GM19328 (cell line): ENCODE measurements around the gene COL5A1.

Experiments
- ATAC-seq: cut with Tn5 transposase; IDR thresholded peaks from one replicate; pipeline ENCODE4 v1.9.1; 2021; ENCODE audit warnings: mild to moderate bottlenecking, moderate library complexity; ENCODE audit not compliant: unreplicated experiment

The COL5A1 gene

DNA sequence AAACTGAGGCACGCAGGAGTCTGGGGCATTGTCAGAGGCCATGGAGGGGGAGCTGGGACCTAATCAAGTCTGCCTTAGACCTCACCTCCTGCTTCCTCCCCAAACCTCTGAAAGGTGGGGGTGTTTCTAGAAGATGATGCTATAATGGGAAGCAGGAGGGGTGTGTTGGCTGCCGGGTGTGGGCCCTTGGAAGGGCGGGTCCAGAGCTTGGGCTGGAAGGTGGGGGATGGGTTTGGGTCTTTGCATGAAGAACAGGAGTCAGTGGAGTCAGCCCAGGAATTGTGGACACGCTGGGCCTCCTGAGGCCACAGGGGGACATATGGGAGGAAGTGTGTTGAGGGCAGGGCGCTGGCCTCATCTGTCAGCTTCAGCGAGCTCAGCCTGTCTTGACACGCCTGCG lies 138.0 kb downstream of the COL5A1 start:
- no peak for ATAC-seq

DNA sequence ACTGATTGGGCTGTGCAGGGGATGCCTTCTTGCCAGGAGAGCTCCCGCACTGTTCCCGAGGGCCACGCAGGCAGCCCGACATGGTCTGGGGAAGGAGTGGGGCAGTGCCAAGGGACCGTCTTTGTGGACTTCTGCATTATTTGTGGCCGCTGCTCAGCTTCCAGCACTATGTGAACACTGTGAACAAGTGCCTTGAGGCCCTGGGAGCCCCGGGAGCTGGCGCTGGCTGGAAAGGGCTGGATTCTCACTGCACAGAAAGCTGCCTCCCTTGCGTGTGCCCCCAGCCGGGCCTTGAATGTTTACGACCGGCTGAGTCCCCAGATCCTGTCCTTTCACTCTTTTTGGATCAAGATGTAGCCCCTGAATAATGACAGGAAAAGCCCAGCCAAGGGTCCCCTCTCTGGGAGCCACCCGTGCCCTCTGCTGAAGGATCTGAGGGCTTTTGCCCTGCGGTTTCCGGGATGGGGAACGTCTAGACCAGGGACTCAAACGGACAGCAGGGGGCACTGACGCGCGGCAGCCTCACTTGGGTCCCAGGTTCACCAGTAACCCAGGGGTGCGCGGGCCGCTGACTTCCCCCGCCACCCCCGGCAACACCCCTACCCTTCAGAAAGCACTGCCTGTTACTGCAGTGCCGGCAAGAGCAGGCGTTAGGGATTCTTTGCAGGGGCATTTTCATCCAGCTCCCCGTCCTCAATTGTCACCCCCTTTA lies 140.1 kb downstream of the COL5A1 start:
- ATAC-seq: no peak

DNA sequence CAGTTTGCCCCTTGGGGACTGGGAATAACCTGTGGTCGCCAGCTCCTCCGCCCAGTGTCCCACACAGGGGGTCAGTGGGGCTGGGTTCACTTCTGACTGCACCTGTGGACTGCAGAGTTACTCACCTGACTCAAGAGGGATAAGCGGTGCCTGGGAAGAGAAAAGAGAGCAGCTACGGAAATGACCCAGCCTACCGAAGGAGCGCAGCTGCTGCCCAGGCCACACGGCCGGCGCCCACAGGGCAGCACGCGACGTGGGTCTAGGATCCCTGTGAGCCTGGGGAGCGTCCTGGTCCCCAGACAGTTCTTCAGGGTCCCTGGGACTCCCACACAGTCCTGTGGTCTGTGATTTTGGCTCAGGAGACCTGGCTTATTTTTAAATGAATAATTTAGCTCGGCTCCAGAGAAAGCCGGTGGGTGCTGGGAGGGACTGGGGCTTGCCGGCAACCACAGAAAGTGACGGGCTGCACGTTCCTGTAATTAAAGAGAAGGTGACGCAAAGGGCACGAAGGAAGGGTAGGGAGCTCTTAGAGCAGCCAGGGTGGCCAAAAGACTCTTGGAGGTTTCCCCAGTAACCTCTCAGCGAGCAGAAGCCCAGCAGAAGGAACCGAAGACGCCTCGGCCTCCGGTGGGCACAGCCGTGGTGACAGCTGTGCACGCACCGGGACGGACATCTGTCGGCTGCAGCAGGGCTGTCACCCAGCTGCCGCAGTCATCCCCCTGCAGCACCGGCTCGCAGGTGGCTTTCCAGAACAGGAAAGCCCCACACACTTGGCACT lies 141.5 kb downstream of the COL5A1 start:
- ATAC-seq: no peak

DNA sequence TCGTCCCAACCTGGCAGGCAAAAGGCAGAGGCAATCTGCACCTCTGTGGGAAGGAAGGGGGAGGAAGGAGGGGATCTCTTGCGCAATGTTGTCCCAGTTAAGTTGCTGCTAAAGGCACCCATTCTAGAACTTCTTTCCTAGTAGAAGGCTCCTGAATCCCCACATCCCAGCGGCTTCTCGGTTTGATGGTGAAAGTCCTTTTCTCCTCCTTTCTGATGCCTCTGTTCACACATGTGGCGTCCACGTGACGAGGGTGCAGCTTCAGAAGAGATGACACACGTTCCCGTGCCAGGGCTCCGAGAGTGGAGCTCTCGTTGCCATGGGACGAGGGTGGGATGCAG lies 142.1 kb downstream of the COL5A1 start:
- no peak for ATAC-seq

DNA sequence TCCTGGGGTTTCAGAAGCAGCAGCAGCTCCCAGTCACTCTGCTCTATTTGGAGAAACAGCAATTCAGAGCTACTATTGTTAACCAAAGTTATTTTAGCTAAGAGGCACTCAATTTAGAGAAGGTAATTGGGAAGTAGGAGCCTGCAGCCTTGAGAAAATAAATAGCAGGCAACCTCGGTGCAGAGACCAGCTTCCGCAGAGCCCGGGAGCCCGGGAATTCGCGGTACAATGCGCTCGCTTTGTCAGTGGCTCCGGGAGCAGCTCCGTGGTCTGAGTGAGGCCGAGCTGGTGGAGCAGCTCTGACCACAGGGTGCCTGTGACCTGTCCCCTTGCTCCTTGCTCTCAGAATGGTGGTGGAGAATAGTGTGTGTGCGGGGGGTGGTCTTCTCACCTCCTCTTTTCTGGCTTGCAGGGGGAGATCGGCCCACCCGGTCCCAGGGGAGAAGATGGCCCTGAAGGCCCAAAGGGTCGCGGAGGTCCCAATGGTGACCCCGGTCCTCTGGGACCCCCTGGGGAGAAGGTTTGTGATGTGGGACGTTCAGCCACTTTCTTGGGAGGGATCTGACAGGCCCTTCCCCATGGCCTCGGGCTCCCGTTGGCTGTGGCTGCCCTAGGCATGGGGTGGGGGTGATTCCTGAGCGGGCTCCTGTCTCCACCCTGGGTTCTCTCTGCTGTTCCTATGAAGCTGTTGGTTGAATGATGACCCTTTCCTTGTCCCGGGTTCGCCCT lies 143.1 kb downstream of the COL5A1 start:
- ATAC-seq: no peak

DNA sequence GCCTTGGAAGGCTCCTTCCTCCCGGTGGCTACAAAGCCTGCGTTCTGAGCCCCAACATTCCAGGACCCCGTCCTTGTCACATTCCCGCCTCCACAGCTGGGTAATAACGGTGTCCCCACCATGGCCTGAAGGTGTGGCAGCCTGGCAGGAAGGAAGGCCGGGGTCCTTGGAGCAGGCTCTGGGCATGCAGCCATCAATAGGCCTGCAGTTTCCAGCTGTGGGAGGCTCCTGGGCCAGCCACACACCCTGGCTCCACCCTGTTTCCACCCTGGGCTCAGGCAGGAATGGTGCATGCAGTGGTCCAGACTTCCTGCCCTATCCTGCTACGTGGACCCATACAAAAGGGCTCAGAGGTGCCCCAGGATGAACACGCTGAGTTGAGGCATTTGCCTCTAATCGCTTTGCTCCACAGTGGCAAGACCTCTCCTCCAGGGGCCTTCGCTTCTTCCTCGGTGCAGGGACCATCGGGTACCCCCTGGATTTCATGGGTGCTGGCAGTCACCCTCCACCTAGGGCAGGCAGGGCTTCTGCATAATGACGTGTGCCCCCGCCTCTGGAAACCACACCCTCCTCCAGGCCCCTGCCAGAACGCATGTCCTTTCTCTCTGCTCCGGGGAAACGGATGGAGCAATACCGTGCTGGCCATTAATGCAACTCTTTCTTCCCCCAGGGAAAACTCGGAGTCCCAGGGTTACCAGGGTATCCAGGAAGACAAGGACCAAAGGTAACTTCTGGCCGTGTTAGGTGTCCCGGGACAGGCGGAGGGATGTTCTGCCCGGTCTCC lies 143.9 kb downstream of the COL5A1 start:
- ATAC-seq: no peak

DNA sequence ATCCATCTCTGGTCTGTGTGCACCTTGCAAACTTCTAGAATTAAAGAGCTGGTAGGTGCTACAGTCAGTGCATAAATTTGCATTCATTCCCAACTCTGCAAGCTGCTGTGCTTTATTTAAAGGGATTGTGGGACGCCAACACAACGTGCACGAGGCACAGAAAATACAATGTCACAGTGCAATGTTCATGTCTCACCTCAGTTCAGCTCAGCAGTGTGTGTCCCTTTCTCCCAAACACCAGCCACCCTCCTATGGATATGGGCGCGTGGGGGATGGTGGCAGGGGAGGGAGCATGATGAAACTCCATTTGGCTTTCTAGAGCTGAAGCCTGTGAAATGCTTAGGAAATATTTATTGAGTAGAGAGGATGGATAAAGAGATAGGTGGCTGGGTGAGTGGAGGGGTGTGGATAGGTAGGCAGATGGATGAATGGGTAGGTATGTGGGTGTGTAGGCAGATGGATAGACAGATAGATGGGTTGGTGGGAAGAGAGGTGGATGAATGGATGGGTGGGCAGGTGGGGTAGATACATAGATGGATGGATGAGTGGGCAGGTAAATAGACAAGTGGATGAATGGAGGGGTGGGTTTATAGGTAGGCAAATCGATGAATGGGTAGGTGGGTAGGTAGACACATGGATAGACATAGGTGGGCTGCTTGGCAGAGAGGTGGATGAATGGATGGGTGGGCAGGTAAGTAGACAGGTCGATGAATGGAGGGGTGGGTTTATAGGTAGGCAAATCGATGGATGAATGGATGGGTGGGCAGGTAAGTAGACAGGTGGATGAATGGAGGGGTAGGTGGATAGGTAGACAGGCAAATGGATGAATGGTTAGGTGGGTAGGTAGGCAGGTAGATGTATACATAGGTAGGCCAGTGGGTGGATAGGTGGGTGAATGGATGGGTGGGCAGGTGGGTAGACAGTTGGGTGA lies 146.3 kb downstream of the COL5A1 start:
- no peak for ATAC-seq

DNA sequence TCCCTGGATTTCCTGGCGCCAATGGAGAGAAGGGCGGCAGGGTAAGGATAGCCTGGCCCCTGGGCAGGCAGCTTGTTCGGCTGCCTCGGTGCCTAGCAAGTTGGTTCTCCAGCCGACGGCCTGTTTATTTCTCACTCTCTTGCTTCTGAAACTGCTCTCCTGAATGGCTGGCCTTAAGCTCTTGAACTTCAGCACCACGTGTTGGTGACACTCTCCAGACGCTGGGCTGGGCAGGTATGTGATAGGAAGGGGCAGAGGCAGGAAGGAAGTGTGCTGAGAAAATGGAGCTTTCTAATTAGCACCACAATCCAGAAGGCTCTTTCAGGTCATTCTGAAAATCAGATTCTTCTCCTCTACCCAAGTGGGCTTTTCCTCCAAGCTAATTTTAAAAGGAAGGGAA lies 147.6 kb downstream of the COL5A1 start:
- no peak for ATAC-seq

DNA sequence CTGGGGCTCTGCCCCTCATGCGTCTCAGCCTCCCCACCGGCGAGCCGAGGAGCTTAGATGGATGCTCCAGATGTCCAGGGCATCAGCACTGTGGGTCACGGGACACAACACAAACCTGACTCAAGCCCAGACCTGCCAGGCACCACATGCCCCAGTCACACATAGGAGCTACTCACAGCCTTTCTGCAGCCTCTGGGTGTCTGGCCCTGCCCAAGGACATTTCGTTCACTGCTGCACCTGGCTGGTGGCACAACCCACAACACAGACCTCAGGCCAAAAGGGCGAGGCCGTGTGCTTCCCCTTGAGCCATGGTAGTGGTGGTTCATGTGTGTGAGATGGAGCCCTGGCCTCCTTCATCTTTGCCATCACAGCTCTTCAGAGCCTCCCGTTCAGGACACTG lies 149.4 kb downstream of the COL5A1 start:
- ATAC-seq: no peak

DNA sequence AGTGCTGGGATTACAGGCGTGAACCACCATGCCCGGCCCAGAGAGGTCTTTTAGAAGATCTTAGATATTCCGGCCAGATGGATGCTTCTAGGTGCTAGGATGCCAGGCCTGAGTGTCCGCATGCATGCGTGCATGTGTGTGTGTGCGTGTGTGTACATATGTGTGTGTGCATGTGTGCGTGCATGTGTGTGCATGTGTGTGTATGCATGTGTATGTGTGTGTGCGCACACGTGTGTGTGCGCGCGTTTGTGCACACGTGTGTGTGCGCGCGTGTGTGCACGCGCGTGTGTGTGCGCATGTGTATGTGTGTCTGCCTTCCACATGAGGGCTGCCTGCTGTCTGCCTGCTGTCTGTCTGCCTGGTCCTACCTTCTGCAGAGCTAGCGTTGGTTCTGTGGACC lies 151.0 kb downstream of the COL5A1 start:
- no peak for ATAC-seq

DNA sequence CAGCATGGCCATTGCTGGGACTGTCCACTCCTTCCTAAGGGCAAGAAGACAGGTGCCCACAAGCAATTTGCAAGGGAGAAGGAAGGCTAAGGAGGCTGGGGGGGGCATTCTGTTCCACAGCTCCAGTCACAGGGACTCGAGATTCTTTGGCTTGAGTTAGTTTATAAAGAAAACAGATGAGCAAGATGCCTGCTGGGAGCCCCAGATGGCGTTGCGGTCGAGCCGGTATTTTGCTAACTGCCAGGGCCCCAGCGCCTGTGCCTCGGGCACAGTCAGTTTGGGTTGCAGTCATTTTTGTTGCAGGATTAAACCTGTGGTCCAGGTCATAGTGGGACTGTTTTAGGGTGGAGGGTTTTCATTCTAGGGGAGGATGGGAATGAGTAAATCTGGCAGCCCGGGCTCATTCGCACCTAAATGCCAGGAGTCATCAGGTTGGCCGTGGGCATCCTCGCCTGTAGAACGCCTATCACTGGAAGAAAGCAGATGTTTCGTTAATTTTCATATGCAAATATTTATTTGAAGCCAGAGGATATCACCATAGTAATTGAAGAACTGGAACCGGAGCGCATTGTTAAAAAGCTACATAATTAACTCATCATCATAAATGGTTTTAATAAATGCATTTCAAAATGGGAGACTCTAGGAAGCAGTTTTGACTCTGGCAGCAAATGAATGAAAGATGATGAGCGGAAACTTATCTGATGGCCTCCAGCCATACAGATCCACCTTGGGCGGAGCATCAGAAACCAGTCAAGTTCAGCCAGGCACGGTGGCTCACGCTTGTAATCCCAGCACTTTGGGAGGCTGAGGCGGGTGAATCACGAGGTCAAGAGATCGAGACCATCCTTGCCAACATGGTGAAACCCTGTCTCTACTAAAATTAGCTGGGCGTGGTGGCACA lies 151.9 kb downstream of the COL5A1 start:
- no peak for ATAC-seq

DNA sequence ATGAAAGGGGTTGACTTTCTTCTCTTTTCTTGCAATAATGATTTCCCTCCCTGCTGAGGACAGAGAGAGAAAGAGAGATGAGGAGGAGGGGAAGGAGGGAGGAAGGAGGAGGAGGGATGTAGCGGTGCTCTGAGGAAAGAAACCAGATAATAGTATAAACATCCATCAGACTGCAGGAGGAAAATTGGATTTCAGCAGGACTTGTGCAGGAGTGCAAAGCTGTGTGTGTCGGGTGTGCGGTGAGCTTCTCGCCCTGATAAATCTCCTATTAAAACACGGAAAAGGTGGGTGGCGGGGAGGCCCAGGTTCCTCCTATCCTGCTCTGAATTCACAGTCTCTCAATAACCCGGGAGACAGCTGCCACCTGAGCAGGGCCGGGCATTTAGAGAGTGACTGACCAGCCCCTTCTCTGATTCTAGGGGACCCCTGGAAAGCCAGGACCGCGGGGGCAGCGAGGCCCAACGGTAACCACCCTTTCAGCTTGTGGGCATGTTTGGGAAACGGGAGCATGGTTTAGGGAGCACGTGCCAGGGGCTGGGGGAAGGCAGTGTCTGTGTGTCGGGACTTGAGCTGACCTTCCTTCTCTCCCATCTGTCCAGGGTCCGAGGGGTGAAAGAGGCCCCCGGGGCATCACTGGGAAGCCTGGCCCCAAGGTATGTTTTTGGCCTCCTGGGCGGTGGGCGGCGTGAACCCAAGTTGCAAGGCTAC lies 153.2 kb downstream of the COL5A1 start:
- ATAC-seq: no peak

DNA sequence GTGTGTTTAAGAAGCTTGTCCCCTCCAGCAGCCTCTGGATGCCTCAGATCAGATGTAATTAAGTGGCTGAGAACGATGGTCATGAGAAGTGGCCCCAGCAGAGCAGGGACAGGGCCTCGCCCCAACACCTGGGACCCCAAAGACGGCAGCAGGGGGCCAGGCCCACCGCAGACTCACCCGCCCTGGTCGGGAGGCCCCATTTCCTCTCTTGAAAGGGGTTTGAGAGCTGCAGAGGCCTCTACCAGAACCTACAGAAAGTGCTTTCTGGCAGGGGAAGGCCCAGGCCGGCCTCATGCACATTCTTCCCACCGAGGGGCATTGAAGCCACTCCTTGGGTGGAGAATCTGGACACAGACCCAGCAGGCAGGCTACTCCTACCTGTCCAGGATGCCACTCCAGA lies 153.8 kb downstream of the COL5A1 start:
- no peak for ATAC-seq

DNA sequence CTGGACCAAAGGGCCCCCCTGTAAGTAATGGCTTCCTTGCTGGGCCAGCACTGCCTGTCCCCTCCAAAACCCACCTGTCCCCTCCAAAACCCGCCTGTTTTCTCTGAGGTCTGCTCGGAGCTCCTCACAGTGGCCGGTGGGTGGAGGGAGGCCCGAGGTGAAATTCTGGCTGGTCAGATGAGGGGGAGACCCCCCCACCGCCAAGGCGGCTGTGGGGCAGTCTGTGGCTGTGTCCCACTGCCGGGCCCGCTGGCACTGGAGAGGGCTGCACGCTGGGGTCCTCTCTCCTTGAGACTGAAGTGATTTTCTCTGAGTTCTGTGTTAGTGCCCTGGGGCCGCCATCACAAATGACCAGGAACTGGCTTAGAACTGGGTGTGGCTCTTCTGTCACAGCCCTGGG lies 155.3 kb downstream of the COL5A1 start:
- ATAC-seq: no peak

DNA sequence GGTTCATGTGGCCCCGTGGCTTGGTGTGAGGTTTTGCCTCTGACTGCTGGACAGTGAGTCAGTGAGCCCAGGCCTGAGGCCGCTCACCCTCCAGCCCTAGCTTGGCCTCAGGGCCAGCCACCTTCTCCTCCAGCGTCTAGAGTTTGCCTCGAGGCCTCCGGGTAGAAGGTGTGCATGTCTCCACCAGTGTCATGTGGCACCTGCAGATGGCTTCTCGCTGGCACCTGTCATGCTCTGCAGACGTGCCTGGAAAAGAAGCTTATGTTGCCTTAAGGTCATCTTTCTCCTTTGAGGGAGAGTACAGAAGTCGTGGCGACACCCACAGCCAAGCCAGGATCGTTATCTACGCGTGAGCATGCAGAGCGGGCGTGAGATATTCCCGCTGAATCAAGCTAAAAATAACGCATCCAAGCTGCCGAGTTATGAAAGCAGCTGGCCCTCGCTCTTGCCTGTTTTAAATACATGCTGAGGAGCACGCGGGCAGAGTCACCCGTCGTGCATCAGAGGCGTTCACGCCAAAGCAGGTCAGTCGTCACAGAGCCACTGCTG lies 159.3 kb downstream of the COL5A1 start:
- no peak for ATAC-seq

DNA sequence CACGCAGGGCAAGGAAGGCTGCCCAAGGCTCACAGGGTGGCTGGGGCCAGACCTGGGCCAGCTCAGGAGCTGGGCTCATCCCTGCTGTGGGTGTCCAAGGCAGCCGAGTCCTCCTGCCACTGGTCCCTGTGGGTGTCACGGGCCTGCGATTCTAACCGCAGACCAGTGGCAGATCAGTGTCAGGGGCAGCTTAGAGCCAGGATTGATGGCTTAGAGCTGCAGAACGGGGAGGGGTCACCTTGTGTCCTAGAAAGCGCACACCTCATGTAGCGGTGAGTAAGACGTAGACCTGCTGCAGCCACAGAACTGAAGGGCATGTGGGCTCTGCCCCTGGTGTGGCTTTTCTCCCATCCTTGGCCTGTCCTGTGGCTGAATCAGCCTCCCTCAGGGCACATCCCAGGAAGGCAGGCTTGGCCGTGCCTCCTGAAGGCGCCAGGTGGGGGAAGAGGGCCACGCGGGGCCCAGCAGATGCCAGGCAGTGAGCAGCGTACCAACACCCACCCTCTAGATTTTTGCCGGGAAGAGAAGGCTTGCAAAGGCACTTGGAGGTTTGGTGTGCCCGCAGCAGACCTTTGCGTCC lies 160.7 kb downstream of the COL5A1 start:
- ATAC-seq: no peak

DNA sequence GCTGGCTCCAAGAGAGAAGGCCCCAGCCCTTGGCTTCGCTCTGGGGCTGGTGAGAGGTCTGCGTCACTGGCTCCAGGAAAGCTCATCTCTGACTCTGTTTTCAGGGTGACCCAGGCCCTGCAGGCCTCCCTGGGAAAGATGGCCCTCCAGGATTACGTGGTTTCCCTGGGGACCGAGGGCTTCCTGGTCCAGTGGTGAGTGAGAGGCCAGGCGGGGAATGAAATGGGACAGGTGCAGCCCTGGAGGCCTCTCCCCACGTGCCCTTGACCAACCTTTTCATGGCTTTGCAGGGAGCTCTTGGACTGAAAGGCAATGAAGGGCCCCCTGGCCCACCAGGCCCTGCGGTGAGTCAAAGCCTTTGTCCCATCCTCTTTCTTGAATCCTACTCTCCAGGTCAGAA lies 163.3 kb downstream of the COL5A1 start:
- no peak for ATAC-seq
